Epithelial cell of esophagus (primary cell): Measurements from ENCODE around the gene OTOP1.
"Not testable (repeated sequence)": the region's sequence is repeated elsewhere in the genome, so short reads cannot be mapped to it uniquely, and the experiment has no call there.

ENCODE experiments used
- DNase-seq: peaks from one replicate; pipeline ENCODE4 v3.0.0; 2010; ENCODE audit warnings: low read depth
- H3K4me3 ChIP-seq: 2 replicates; pipeline ENCODE4 v1.5.1; 2011; ENCODE audit warnings: mild to moderate bottlenecking, low read length, control low read depth
- CTCF ChIP-seq: IDR thresholded peaks from 2 replicates; pipeline ENCODE4 v1.5.1; 2011; ENCODE audit warnings: low read depth, mild to moderate bottlenecking, low read length, control low read depth, inconsistent platforms; ENCODE audit not compliant: insufficient read depth; ENCODE audit errors: missing control alignments

Gene OTOP1

GRCh38 chr4:4228356-4228668 is 1.6 kb upstream of the OTOP1 start:
- no peak for TF ChIP-seq CTCF

GRCh38 chr4:4227510-4228355 is 1.0 kb upstream of the OTOP1 start:
- H3K4me3 ChIP-seq = no peak overlapping the region
- no peak for DNase-seq
- TF ChIP-seq CTCF = no peak

More at GRCh38 chr4:4228356-4228668, 1.6 kb upstream of the OTOP1 start:
- no peak for DNase-seq
- no peak overlapping the region for H3K4me3 ChIP-seq

DNA sequence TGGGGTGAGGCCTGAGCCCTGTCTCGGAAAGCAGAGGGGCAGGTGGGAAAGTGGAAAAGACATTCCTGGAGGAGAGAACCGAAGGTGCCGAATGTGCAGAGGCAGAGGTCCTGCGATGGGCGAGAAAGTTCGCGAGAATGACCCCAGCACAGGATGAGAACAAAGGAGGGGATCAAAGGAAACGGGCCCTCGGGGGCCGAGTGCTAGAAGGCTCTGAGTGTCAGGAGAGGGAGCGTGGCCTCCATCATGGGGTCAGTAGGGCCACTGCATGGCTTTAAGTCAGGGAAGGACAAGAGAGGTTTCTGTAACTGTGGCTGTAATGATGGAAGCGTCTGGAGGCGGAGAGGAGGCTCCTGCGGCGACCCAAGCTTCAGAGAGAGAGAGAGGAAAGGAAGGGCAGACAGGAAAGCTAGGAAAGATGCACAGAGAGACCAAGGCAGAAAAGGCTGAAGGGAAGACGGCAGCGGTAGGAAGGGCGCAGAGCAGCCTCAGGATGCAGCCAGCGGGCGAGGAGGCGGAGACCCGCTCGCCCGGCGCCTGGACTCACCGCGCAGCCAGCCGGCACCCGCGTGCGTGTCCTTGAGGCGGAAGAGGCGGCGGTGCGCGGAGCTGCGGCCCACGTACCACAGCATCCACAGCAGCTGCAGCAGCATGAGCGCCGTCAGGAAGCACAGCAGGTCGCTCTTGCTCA is 669 bp downstream of the OTOP1 start:
- no peak for DNase-seq
- no peak overlapping the region for H3K4me3 ChIP-seq
- no peak for TF ChIP-seq CTCF

DNA sequence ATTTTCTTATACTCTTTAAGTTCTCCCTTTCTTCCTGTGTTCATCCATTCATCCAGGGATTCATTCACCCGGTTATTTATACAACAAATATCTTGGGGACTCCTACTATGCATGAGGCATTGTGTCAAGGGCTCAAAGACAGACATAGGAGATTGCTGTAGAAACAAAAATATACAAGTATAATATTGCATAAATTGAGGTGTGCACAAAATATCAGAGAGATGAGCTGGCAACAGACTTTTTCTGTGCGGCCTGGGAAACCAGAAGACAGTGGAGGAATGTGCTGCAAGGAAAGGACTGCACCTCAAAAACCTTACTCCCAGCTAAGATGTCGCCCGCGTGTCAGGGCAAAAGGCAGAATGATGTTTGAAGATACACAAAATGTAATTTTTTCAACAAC is 9.6 kb downstream of the OTOP1 start:
- H3K4me3 ChIP-seq = no peak overlapping the region
- DNase-seq = peak; percentile 21
- TF ChIP-seq CTCF = no peak

DNA sequence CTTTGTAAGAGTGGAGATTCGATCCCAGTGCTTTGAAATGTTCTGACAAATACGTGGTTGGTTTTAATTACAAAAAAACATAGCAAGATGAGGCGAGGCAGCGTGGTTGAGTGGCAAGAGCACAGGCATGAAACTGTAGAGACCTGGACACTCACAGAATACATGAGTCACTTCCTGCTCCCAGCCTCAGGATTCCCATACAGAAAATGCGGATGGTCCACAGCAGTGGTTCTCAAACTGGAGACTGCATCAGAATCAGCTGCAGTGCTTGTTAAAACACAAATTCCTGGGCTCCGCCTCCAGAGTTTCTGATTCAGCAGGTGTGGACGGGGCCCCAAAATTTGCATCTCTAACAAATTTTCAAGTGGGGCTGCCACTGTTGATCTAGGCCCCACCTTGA is 10.1 kb downstream of the OTOP1 start:
- no peak overlapping the region for H3K4me3 ChIP-seq
- no peak for TF ChIP-seq CTCF
- DNase-seq = peak; percentile 57

GRCh38 chr4:4213674-4214073 is 13.1 kb downstream of the OTOP1 start:
- DNase-seq, H3K4me3 ChIP-seq: not testable (repeated sequence)

- DNase-seq = no peak
- no peak overlapping the region for H3K4me3 ChIP-seq
- no peak for TF ChIP-seq CTCF
These were observed 20.5 kb downstream of the OTOP1 start for GRCh38 chr4:4206204-4206603.
